Sigmoid colon (tissue), 4 donors: ENCODE measurements around the gene SNX27.

Source experiments
- EP300 ChIP-seq, 4 donors: sonication (generic); formaldehyde crosslinking; IDR thresholded peaks; one replicate each; pipeline ENCODE4 v1.6.1; 2017; ENCODE audit warnings: antibody characterized with exemption in 4 of 4
- POLR2A ChIP-seq, 2 donors: fragments of 450-650 bp; IDR thresholded peaks; one replicate each; pipeline ENCODE4 v1.6.1; 2016; ENCODE audit warnings: antibody characterized with exemption in 2 of 2, mild to moderate bottlenecking in 2 of 2, moderate library complexity in 2 of 2
- TF ChIP-seq, protein P1 (sequence below), 4 experiments: fragments of 450-650 bp in 3 of 4; fragments of 200-600 bp in 1 of 4; IDR thresholded peaks; one replicate each; pipeline ENCODE4 v1.5.1; 2016 to 2019; ENCODE audit warnings: antibody characterized with exemption in 4 of 4, mild to moderate bottlenecking in 3 of 4, moderate library complexity in 2 of 4

DNA sequence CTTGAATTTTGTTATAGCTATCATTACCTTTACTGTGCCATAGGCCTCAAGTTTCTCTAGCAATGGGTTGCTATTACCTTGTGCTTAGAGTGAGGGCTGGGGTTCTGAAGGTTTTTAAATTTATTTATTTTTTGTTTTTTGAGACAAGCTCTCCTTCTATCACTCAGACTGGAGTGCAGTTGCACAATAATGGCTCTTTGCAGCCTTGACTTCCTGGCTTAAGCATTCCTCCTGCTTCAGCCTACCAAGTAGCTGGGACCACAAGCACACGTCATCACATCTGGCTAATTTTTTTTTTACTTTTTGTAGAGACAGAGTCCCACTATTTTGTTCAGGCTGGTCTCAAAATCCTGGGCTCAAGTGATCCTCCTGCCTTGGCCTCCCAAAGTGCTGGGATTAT, 41.5 kb downstream of the SNX27 start:
- TF ChIP-seq, protein P1, sequence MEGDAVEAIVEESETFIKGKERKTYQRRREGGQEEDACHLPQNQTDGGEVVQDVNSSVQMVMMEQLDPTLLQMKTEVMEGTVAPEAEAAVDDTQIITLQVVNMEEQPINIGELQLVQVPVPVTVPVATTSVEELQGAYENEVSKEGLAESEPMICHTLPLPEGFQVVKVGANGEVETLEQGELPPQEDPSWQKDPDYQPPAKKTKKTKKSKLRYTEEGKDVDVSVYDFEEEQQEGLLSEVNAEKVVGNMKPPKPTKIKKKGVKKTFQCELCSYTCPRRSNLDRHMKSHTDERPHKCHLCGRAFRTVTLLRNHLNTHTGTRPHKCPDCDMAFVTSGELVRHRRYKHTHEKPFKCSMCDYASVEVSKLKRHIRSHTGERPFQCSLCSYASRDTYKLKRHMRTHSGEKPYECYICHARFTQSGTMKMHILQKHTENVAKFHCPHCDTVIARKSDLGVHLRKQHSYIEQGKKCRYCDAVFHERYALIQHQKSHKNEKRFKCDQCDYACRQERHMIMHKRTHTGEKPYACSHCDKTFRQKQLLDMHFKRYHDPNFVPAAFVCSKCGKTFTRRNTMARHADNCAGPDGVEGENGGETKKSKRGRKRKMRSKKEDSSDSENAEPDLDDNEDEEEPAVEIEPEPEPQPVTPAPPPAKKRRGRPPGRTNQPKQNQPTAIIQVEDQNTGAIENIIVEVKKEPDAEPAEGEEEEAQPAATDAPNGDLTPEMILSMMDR (IDR thresholded peaks at IDR 0.05) = no peak
- TF ChIP-seq POLR2A (IDR thresholded peaks at IDR 0.05) (no peak), EP300 (IDR thresholded peaks at IDR 0.05) (no peak)
